Small intestine (tissue), 7 donors: ENCODE measurements around the gene ANKRD28. TPM values are rescaled to one million over a fixed set of nuclear protein-coding genes. Genes with fewer than 3 reads are reported as not detected.
A peak's percentile ranks its signal among the peaks of the same experiment; 100 is the strongest.

ENCODE experiments used
- DNase-seq, 2 donors: peaks; one replicate each; pipeline versions ENCODE4 v3.0.0 to v3.0.0-alpha.2; 2013
- FAIRE-seq: peaks from 2 replicates; lab custom pipeline; 2012; peaks lifted over from hg19 to GRCh38; lab: Jason Lieb, UNC
- H3K27ac ChIP-seq, 3 donors: one replicate each; pipeline ENCODE4 v1.5.1; 2013; ENCODE audit warnings: low read length in 2 of 3, mild to moderate bottlenecking in 2 of 3, control low read depth in 1 of 3, inconsistent platforms in 1 of 3, low read depth in 1 of 3, moderate library complexity in 1 of 3
- H3K27me3 ChIP-seq, 3 donors: one replicate each; pipeline ENCODE4 v1.6.1; 2013; ENCODE audit warnings: low read length in 3 of 3, inconsistent platforms in 1 of 3; ENCODE audit not compliant: control insufficient read depth in 3 of 3, insufficient read depth in 3 of 3
- H3K36me3 ChIP-seq, 3 donors: one replicate each; pipeline ENCODE4 v1.6.1; 2013; ENCODE audit warnings: low read length in 3 of 3, inconsistent platforms in 1 of 3, low read depth in 1 of 3, mild to moderate bottlenecking in 1 of 3, moderate library complexity in 1 of 3; ENCODE audit not compliant: control insufficient read depth in 3 of 3, insufficient read depth in 2 of 3
- H3K4me1 ChIP-seq, 3 donors: one replicate each; pipeline ENCODE4 v1.6.1; 2013; ENCODE audit warnings: low read length in 2 of 3, inconsistent platforms in 1 of 3, low read depth in 1 of 3, mild to moderate bottlenecking in 1 of 3, moderate library complexity in 1 of 3; ENCODE audit not compliant: control insufficient read depth in 3 of 3, insufficient read depth in 2 of 3
- H3K4me3 ChIP-seq, 3 donors: one replicate each; pipeline ENCODE4 v1.5.1; 2013; ENCODE audit warnings: low read length in 3 of 3, control low read depth in 1 of 3, inconsistent platforms in 1 of 3, low read depth in 1 of 3, mild to moderate bottlenecking in 1 of 3, moderate library complexity in 1 of 3
- H3K9me3 ChIP-seq, 2 donors: one replicate each; pipeline ENCODE4 v1.6.1; 2013; ENCODE audit warnings: low read depth in 1 of 2, low read length in 1 of 2; ENCODE audit not compliant: control insufficient read depth in 2 of 2, insufficient read depth in 1 of 2
- WGBS, 3 donors: extraction: QIAGEN DNeasy Blood & Tissue Kit; methylation state at CpG; one replicate each; pipeline ENCODE4 v1.1.7; 2013; 5-methylcytosine and 5-hydroxymethylcytosine counted together
- polyA plus RNA-seq, 4 donors: library from polyadenylated mRNA; stranded (reverse) in 3 of 4; unstranded in 1 of 4; fragments of 200-250 nt in 3 of 4; fragments of 120-200 nt in 1 of 4; gene quantifications; one replicate each; pipeline versions ENCODE4 v1.2.1 to v1.2.3, GENCODE V29; 2013
- donor health status: healthy with polysubstance abuse.
- donor health status: control.
- donor health status: control.
- donor health status: Bipolar disorder and iron deficiency.
- donor health status: healthy.

ANKRD28 gene
- polyA plus RNA-seq, 4 donors, result 8.9 to 28.7 (median 11.6) TPM

DNA sequence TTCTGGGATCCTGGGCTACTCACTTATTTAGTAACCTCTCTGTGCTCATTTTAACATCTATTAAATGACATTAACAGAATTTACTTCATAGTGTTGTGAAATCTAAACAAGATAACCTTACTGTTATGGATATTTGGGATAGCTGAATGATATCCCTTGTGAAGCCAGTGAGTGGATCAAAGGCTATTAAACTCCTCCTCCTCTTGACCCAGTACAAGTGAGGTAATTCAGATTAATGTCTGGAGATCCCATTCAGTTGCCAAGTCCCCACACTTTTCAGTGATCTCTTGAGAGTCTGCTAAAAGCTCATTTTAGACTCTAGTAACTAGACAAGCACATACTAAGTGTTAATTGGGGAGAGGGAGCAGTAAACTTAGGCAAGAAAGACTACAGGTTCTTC, 2.5 kb upstream of the ANKRD28 start:
- no peaks in the 10 kb centered on the region for H3K9me3 ChIP-seq
- no peaks in the 10 kb centered on the region for H3K36me3 ChIP-seq
- H3K4me3 ChIP-seq, result no peak overlapping the region
- H3K27ac ChIP-seq, result peak overlapping the region in 1 of 3 donors; percentile 41
- H3K27me3 ChIP-seq, result no peaks in the 10 kb centered on the region
- no peak for FAIRE-seq
- no peak for DNase-seq
- H3K4me1 ChIP-seq, result peaks cover 0 to 5% (median 0%) of the 10 kb centered on the region in 3 donors

- FAIRE-seq, result no peak
- Histone ChIP-seq H3K4me3 (no peak overlapping the region), H3K36me3 (peaks cover 0 to 2% (median 0%) of the 10 kb centered on the region in 3 donors), H3K9me3 (no peaks in the 10 kb centered on the region), H3K27me3 (no peaks in the 10 kb centered on the region), H3K27ac (no peak overlapping the region), H3K4me1 (peaks cover 0 to 5% (median 0%) of the 10 kb centered on the region in 3 donors)
- no peak for DNase-seq
- 16 to 42% (median 35%) methylated on average over 2 of the region's 2 CpGs for WGBS, 3 donors
Observed at GRCh38 chr3:15798533-15799245, 910 bp upstream of the ANKRD28 start.

- Histone ChIP-seq H3K27me3 (no peaks in the 10 kb centered on the region), H3K36me3 (peaks cover 0 to 5% (median 0%) of the 10 kb centered on the region in 3 donors), H3K4me3 (peak overlapping the region in 2 of 3 donors; percentile 13 to 21), H3K9me3 (no peaks in the 10 kb centered on the region), H3K4me1 (peaks cover 0 to 5% (median 0%) of the 10 kb centered on the region in 3 donors), H3K27ac (peak overlapping the region; percentile 36 to 94 (median 41))
- FAIRE-seq (no peak), DNase-seq (no peak)
- 31 to 67% (median 41%) methylated on average over 5 of the region's 5 CpGs for WGBS, 3 donors
Observed at GRCh38 chr3:15796771-15797641, 773 bp downstream of the ANKRD28 start.

- FAIRE-seq (no peak), DNase-seq (no peak)
- H3K9me3 ChIP-seq, result no peaks in the 10 kb centered on the region
- H3K4me1 ChIP-seq, result peaks cover 0 to 5% (median 0%) of the 10 kb centered on the region in 3 donors
- H3K27ac ChIP-seq, result no peak overlapping the region
- 37 to 74% (median 52%) methylated on average over 2 of the region's 2 CpGs for WGBS, 3 donors
- no peak overlapping the region for H3K4me3 ChIP-seq
- peaks cover 0 to 5% (median 0%) of the 10 kb centered on the region in 3 donors for H3K36me3 ChIP-seq
- no peaks in the 10 kb centered on the region for H3K27me3 ChIP-seq
Observed at GRCh38 chr3:15796331-15796730, 1.4 kb downstream of the ANKRD28 start.

DNA sequence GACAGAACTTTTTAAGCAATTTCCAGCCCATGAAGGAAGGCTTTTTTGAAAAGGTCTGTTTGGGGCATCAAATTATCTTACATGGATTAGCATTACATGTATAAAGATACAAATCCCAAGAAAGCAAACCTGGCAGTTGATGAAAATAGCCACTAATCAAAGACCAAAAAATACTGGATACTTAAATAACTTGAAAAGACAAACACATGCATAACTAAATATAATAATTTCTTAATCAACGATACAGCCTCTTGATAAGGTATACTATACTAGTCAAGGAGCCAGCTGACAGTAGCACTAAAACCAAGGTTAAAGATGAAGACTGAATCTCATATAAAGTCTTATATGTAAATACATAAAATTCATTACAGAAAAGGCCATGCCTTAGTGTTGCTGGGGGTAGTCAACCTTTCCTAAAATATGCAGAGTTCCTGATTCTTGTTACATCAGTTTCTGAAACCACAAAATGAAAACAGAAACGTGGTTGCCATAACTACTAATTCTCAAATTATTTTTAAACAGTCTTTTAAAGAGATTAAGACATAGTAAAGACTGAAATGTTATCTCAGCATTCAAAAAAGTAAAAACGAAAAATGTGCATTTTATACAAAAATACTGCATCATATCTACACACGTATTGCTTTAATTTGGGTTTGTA, 2.0 kb downstream of the ANKRD28 start:
- FAIRE-seq (peak; percentile 79), DNase-seq (no peak)
- Histone ChIP-seq H3K4me3 (no peak overlapping the region), H3K36me3 (peaks cover 0 to 5% (median 0%) of the 10 kb centered on the region in 3 donors), H3K27ac (no peak overlapping the region), H3K4me1 (peaks cover 0 to 5% (median 0%) of the 10 kb centered on the region in 3 donors), H3K27me3 (no peaks in the 10 kb centered on the region), H3K9me3 (no peaks in the 10 kb centered on the region)
- WGBS, 3 donors, result 40 to 60% (median 52%) methylated on average over 4 of the region's 4 CpGs

- no peak overlapping the region for H3K27ac ChIP-seq
- H3K36me3 ChIP-seq, result peaks cover 0 to 5% (median 0%) of the 10 kb centered on the region in 3 donors
- no peaks in the 10 kb centered on the region for H3K4me1 ChIP-seq
- H3K4me3 ChIP-seq, result peak overlapping the region in 1 of 3 donors; percentile 4
- DNase-seq (no peak), FAIRE-seq (no peak)
- H3K9me3 ChIP-seq, result no peaks in the 10 kb centered on the region
- WGBS, 3 donors, result 73 to 91% (median 77%) methylated on average over 2 of the region's 2 CpGs
- H3K27me3 ChIP-seq, result no peaks in the 10 kb centered on the region
Observed at GRCh38 chr3:15794842-15795650, 2.7 kb downstream of the ANKRD28 start.

DNA sequence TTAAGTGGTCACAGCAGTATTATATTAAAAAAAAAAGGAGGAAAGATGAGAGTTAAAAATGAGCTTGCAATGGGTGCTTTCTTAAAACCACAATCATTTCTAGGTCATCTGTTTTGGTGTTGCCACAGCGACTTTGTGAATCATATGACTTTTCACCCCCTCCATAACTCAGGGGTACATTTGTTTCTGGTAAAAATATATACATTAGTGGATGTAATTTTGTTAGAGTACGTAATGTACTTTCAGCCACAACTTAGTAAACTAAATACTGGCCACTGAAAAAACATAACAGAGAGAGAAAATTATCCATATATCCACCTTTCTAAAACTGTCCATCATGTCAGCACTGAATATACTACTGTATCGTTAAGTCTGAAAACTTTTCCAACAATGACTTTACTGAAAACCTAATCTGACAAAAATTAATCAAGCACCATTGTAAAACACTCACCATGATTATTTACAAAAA, 3.4 kb downstream of the ANKRD28 start:
- Histone ChIP-seq H3K4me3 (no peak overlapping the region), H3K4me1 (no peaks in the 10 kb centered on the region), H3K36me3 (peaks cover 0 to 5% (median 0%) of the 10 kb centered on the region in 3 donors), H3K27ac (no peak overlapping the region), H3K9me3 (no peaks in the 10 kb centered on the region), H3K27me3 (no peaks in the 10 kb centered on the region)
- no peak for DNase-seq
- FAIRE-seq, result peak; percentile 10
- 60 to 88% (median 79%) methylated on average over 3 of the region's 3 CpGs for WGBS, 3 donors
